MCF 10A (cell line): ENCODE results near the gene CMBL. TPM values are rescaled to one million over a fixed set of nuclear protein-coding genes. Genes with fewer than 3 reads are reported as not detected.

ENCODE experiments used
- BruUV-seq: library from RNA; stranded (reverse); fragments of 400-500 nt; replicated peaks from 2 replicates; lab custom pipeline; 2021; lab: Mats Ljungman, UMichigan
- CTCF ChIA-PET: fragments of 300-600 bp; sonication (Branson Sonifier 250); formaldehyde crosslinking; extraction: SDS; loops from one replicate; lab custom pipeline; 2021; ENCODE audit warnings: antibody characterized with exemption, inconsistent platforms; lab: Yijun Ruan, JAX
- POLR2A ChIA-PET: fragments of 300-600, 350-650 bp; sonication (Branson Sonifier 250); formaldehyde crosslinking; extraction: SDS; loops from one replicate; lab custom pipeline; 2020; ENCODE audit warnings: antibody characterized with exemption, inconsistent platforms; lab: Yijun Ruan, JAX
- DNase-seq: peaks from one replicate; pipeline ENCODE4 v3.0.0-alpha.2; 2018; ENCODE audit not compliant: unreplicated experiment
- H3K27ac Mint-ChIP-seq: one replicate; pipeline ENCODE4 v1.8.0; 2022; ENCODE audit warnings: mild to moderate bottlenecking, low read depth, mixed read lengths; ENCODE audit not compliant: unreplicated experiment
- H3K27me3 Mint-ChIP-seq: one replicate; pipeline ENCODE4 v1.8.0; 2022; ENCODE audit warnings: mixed read lengths; ENCODE audit not compliant: insufficient read depth, unreplicated experiment
- H3K36me3 Mint-ChIP-seq: one replicate; pipeline ENCODE4 v1.8.0; 2022; ENCODE audit warnings: mild to moderate bottlenecking, moderate library complexity, mixed read lengths; ENCODE audit not compliant: insufficient read depth, unreplicated experiment
- H3K4me1 Mint-ChIP-seq: one replicate; pipeline ENCODE4 v1.8.0; 2022; ENCODE audit warnings: mixed read lengths; ENCODE audit not compliant: insufficient read depth, unreplicated experiment
- H3K4me3 Mint-ChIP-seq: one replicate; pipeline ENCODE4 v1.8.0; 2022; ENCODE audit warnings: mild to moderate bottlenecking, moderate library complexity, mixed read lengths; ENCODE audit not compliant: unreplicated experiment
- H3K9me3 Mint-ChIP-seq: one replicate; pipeline ENCODE4 v1.8.0; 2022; ENCODE audit warnings: mixed read lengths; ENCODE audit not compliant: unreplicated experiment
- intact Hi-C: fragments of 100-400 bp; cut with micrococcal nuclease; formaldehyde crosslinking; loops from 2 replicates; pipeline ENCODE4 v1.14.1; 2022
- total RNA-seq: library from RNA; stranded (reverse); gene quantifications from 2 replicates; pipeline ENCODE4 v1.2.3, GENCODE V29; 2022
- TF ChIP-seq, protein P1 (sequence below): fragments of 200-600 bp; IDR thresholded peaks from one replicate; pipeline ENCODE4 v1.8.0; 2022; ENCODE audit warnings: antibody characterized with exemption, mild to moderate bottlenecking; ENCODE audit not compliant: unreplicated experiment

The CMBL gene
- total RNA-seq, 1 experiment from 2014 or later: 24.9 TPM

DNA sequence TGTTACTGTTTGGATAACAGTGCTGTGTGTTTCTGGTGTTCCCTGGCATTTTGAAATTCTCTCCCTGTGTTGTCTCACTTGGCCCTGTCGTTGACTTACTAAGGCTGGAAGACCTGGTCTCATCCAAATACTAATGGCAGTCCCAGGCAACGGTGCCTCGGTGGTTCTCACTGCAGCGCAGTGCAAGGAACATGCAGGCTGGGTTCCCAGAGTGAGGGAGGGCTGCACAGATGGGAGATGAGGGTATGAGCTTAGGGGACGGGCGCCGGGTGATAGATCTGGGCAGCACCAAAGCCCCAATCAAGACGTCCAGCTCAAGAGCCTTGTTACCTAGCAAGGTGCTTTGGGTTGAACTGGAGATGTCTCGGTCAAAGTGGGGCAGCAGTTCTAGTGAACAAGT is 46.6 kb downstream of the CMBL start:
- intact Hi-C loops: no loop called here
- no TSS peak for BruUV-seq
- Mint-ChIP-seq H3K9me3 (no peaks in the 10 kb centered on the region), H3K36me3 (peaks cover 96% of the 10 kb centered on the region), H3K4me1 (peaks cover under 1% of the 10 kb centered on the region), H3K27me3 (no peaks in the 10 kb centered on the region), H3K4me3 (no peak overlapping the region), H3K27ac (no peak overlapping the region)
- no peak for DNase-seq
- ChIA-PET CTCF (interaction anchor here (1.5 kb wide), 1 partner anchor 23 kb away, joined by 4 read pairs; no protein-coding TSS in a partner anchor), POLR2A (interaction anchor here (1.3 kb wide), 1 partner anchor 11 kb away, joined by 3 read pairs; the partner anchor contains the start of genes ATPSCKMT and CCT5)
- TF ChIP-seq, protein P1, sequence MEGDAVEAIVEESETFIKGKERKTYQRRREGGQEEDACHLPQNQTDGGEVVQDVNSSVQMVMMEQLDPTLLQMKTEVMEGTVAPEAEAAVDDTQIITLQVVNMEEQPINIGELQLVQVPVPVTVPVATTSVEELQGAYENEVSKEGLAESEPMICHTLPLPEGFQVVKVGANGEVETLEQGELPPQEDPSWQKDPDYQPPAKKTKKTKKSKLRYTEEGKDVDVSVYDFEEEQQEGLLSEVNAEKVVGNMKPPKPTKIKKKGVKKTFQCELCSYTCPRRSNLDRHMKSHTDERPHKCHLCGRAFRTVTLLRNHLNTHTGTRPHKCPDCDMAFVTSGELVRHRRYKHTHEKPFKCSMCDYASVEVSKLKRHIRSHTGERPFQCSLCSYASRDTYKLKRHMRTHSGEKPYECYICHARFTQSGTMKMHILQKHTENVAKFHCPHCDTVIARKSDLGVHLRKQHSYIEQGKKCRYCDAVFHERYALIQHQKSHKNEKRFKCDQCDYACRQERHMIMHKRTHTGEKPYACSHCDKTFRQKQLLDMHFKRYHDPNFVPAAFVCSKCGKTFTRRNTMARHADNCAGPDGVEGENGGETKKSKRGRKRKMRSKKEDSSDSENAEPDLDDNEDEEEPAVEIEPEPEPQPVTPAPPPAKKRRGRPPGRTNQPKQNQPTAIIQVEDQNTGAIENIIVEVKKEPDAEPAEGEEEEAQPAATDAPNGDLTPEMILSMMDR: no peak

DNA sequence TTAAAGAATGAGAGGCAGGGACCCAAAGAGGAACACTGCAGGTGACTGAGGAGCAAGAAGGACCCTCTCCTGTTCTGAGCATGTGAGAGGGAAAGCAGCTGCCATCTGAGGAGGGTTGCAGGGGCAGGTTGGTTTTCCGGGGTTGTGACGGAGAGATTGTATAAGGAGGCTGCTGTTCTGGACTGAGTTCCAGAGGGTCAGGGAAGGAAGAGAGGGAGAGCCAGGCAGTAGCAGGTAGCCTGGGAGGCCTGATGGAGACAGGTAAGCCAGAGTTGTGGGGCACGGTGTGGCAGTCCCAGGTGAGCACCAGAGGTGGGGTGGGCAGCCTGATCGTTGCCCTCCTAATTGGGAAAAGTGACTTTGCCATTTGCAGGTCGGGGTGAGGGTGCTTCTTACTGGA is 47.8 kb downstream of the CMBL start:
- DNase-seq: no peak
- no TSS peak for BruUV-seq
- H3K4me1 Mint-ChIP-seq: no peaks in the 10 kb centered on the region
- no peaks in the 10 kb centered on the region for H3K9me3 Mint-ChIP-seq
- no peaks in the 10 kb centered on the region for H3K27me3 Mint-ChIP-seq
- H3K27ac Mint-ChIP-seq: peak overlapping the region; percentile 70
- intact Hi-C loops: no loop called here
- TF ChIP-seq, protein P1: no peak
- ChIA-PET CTCF (interaction anchor here (1.0 kb wide), 1 partner anchor 24 kb away, joined by 6 read pairs; no protein-coding TSS in a partner anchor), POLR2A (interaction anchor here (0.7 to 1.2 kb wide), 2 partner anchors 9 to 1357 kb away, joined by 3 to 6 read pairs; no protein-coding TSS in a partner anchor)
- H3K36me3 Mint-ChIP-seq: peaks cover 98% of the 10 kb centered on the region
- no peak overlapping the region for H3K4me3 Mint-ChIP-seq

- Mint-ChIP-seq H3K4me1 (no peaks in the 10 kb centered on the region), H3K9me3 (no peaks in the 10 kb centered on the region), H3K4me3 (no peak overlapping the region), H3K36me3 (peaks cover 98% of the 10 kb centered on the region), H3K27me3 (no peaks in the 10 kb centered on the region), H3K27ac (no peak overlapping the region)
- TF ChIP-seq, protein P1: no peak
- intact Hi-C loops: no loop called here
- no peak for DNase-seq
- BruUV-seq: no TSS peak
- CTCF ChIA-PET: interaction anchor here (0.6 to 1.0 kb wide), 2 partner anchors 26 to 169 kb away, joined by 3 read pairs; no protein-coding TSS in a partner anchor
- POLR2A ChIA-PET: no interaction called here
Observed at GRCh38 chr5:10257870-10258269, 49.8 kb downstream of the CMBL start.

GRCh38 chr5:10254686-10255085 is 53.0 kb downstream of the CMBL start:
- H3K36me3 Mint-ChIP-seq: peaks cover 85% of the 10 kb centered on the region
- H3K4me1 Mint-ChIP-seq: peaks cover 7% of the 10 kb centered on the region
- DNase-seq: no peak
- ChIA-PET CTCF (interaction anchor here (0.6 to 1.0 kb wide), 3 partner anchors 10 to 169 kb away, joined by 3 to 4 read pairs (median 3); no protein-coding TSS in a partner anchor), POLR2A (interaction anchor here (1.4 to 3.3 kb wide), 2 partner anchors 9 to 100 kb away, joined by 4 to 18 read pairs; no protein-coding TSS in a partner anchor)
- H3K4me3 Mint-ChIP-seq: no peak overlapping the region
- intact Hi-C loops: no loop called here
- no peak overlapping the region for H3K27ac Mint-ChIP-seq
- TF ChIP-seq, protein P1: no peak
- BruUV-seq: no TSS peak
- H3K9me3 Mint-ChIP-seq: no peaks in the 10 kb centered on the region
- no peaks in the 10 kb centered on the region for H3K27me3 Mint-ChIP-seq
